ENCODE results near the gene LAMA3.
A peak's percentile ranks its signal among the peaks of the same experiment; 100 is the strongest.

Gene LAMA3

DNA sequence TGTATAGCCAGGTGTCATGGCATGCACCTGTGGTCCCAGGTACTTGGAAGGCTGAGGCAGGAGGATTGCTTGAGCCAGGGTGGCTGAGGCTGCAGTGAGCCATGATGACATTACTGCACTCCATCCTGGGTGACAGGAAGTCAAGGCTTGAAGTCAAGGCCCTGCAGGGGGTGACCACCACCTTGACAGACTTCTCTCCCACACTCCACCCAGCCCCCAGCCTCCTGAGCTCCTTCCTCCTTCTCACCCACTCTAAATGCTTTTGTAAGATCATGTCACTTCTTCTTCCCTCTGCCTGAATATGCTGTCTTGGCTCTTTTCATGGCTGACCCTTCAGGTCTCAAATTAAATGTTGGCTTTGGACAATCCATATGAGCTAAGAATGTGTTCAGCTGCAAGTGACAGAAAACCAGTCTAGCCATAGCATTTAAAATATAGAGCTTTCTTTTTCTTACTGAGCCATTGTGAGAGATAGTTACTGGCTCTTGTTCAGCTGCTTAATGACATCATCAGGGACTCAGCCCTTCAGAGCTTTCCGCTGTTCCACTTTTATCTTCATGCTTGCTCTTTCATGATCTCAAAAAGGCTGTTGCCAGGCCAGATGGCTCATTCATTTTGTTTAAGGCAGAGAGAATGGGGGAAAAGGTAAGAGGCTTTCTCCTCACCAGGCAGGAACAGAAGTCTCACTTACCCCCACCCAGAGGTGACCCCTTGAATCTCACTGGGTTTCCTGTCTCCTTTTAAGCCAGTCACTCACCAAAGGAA, 288.6 kb downstream of the LAMA3 start:
- DNase-seq = no peak

DNA sequence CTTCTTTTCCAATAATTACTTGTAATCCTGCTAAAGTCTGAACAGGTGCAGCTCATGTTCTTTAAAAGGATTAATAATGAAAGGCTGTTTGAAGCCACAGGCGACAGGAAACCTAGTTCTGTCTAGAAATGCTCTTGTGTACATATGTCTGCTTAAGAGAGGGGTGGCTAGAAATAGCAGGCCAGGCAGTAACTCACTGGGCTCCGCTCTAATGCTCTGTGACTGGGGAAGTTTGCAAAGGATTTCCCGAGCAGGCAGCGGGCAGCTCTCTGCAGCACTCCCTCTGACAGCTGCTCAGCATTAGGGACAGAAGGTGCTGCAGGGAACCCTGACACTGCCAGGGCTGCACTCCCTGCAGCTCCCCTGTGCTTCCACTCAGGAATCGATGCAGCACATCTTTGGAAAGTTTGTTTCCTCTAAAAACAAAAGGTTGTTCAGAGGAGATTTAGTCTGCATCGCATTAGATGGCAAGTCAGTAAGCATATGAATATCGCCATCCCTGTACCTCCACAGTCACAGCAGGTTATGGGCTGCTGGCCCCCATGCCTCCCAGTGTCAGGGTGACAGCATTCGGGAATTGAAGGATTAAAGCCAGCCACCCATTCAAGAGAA, 292.2 kb downstream of the LAMA3 start:
- peak; percentile 51 for DNase-seq

DNA sequence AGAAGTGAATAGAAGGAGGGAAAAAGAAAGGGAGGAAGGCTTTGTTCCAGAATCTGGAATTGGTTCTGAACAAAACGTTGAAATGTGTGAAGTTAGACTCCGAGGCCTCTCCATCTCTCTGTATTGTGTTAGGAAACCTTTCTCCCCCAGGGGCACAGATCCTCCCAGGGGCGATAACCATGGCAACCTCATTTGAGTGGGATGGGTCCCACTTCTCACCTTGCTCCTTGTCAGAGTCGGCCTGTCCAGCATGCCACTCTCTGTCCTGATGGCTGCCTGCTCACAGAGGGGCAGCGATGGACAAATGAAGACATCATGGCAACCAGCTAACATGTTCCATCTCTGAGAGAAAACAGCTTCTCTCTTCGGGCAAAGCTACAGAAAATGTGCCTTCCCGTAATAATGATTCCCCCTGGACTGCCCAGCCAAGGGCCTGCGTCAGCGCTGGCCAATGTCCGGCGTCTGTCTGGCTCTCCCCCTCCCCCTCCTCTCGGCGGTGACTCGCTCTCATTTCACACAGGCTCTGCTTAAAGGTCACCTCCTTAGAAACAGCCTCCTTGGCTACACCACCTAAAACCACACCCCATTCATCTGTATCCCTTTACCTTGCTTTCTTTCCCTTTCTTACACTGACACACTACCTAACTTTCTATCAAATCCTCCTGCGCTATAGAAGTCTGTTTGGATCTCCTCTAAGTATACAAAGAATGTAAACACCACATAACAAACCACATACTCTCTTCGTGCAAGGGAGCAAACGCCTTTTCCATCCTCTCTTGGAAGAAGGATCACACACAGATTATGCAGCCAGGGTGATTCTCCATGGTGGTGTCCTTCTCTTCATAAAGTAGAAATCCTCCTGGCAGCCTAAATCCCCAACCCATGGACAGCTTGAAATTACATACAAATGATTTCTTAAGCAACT, 293.2 kb downstream of the LAMA3 start:
- peak; percentile 68 for DNase-seq

DNA sequence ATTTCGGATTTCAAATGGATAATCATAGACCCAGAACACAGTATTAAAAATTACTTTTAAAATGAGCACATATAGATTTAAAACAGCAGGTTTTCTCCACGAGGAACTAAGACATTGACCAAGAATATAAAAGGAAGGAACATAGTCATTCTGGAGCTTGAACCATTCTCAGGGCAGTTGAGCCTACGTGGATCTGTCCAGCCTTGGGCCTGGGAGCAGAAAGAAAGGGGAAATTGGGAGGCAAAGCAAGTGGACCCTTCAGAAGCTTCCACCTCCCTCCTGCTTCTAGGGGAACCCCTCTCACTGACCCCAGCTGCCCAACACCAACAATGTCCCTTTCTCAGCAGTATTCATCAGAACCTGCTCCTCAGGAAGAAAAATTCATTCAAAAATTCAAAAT, 293.9 kb downstream of the LAMA3 start:
- DNase-seq = no peak

DNA sequence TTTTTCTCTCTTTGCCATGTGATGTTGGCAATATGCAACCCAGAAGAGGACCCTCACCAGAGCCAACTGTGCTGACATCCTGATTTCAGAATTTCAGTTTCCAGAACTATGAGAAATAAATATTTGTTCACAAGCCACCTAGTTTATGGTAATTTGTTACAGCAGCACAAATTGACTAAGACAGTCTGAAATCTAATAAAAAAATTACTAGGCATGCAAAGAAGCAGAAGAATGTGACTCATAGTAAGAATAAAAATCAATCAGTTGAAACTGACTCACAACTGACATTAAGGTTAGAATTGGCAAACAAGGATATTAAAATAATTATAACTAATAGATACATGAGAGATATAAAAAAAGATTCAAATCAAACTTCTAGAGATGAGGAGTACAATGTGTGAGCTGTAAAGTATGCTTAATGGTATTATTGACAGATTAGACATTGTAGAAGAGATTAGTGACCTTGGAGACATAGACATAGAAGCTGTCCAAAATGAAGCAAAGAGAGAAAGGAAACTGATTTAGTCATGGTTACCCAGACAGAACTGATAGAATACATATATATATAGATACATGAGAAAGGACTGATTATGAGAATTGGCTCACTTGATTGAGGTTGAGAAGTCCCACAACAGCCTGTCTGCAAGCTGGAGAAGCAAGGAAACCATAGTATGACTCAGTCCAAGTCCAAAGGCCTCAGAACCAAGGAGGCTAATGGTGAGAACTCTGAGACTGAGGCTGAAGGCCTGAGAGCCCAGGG, 297.5 kb downstream of the LAMA3 start:
- DNase-seq = no peak

DNA sequence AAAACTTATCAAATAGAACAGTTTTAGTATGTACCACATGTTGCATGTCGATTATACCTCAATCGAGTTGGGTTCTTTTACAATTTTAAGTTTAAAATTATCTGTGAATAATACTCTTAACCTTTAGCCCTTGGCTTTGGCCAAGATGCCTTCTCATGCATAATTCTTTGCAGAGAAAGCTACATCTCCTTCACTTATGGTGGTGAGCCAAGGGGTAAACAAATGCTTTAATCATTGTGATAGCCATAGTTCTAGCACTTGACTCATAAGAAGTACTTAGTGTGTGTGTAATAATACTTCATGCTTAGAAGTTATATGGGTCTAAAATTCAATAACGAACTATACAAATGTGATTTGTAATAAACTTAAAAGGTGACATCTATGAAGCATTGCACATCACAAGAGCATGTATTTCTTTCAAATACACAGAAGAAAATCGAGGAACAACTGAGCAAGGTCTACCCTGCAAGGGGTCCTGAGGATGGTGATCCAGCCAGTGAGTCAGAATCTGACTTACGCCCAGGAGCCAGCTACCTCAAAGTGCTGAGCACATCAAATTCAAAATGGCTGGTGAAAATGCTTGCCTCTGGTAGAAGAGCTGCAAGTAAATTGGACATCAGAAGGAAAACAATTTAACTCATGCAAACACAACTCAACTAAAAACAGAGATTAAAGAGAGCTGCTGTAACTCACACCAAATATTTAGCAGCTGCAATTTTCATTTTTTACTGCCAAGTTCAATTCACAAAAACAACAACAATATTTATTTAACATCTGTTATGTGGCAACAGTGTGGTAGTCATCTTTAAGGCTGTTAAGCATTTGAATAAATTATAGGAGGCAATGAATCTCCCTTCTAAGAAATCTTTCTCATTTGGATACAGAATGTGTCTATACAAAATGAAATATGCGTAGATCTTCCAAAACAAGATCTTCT, 301.5 kb downstream of the LAMA3 start:
- no peak for DNase-seq

DNA sequence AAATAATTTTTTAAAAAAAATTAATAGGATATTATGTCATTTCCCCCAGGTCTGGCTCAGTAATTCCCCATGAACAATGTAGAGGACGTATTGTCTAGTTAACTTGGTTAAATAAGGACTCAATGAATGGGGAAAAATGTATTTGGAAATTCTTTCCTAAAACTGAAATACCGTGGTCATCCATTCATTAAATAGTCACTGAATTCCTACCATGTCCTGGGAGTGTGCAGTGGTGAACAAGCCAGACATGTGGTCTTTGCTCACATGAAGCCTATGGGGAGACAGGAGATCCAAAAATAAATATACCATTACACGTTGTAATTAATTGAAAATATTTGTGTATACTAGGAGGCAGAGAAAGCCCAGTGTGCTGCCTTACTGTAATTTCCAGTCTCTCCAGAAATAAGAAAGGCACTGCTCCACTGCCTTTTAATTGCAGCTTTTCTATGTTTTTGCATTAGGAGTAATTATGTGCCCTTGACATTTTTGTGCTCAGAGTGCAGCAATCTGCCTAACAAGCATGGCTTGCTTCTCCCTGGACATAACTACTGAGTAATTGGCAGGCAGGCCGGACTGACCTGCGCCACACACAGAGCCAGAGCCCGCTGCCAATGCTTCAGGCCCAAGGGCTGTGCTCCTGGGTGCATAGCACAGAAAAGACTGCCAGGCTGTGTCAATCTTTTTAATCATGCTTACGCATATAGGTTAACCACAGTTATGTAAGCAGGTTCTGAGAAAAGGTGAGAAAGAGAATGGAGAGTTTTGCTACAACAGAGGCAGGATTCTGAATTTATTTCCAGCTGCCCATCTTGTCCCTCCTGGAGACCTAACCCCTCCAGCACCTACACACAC, 303.1 kb downstream of the LAMA3 start:
- peak; percentile 80 for DNase-seq

DNA sequence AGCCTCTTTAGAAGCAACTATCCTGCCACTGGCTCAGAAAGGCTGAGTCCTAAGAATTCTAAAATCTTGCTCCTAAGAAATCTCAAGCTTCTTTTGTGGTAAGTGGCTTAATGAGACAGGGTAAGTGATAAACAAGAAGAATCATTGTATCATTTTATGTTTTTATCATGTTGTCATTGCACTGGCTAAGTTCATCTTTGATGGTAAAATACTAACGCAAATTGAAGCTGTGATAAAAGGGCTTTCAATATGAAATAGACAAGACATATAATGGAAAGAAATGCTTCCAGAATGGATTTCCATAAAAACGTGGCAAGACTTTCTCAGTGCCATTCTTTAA, 303.7 kb downstream of the LAMA3 start:
- DNase-seq = no peak

DNA sequence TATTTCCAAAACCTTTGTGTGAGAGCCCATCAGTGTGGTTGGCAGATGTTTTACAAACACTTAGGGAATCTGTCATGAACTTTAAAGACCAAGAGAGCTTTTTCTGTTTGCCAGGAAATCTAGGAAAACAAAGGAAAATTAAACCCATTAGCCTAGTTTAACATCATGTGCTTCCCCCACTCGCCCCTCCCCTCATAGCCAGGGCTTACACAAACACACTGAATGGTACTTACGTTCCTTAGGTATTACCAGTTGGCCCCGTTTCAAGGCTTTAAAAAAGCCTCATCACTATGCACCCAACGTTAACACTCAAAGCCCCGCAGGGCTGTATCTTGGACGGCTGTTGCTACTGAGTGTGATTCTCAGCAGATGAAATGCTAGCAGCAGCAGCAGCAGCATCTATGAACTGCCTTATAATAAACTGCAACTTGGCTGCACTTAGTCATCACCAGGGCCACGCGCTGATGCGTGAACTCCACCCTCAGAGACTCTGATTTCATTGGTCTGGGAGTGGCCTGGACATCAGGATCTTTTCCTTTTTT, 305.2 kb downstream of the LAMA3 start:
- DNase-seq = peak; percentile 86

DNA sequence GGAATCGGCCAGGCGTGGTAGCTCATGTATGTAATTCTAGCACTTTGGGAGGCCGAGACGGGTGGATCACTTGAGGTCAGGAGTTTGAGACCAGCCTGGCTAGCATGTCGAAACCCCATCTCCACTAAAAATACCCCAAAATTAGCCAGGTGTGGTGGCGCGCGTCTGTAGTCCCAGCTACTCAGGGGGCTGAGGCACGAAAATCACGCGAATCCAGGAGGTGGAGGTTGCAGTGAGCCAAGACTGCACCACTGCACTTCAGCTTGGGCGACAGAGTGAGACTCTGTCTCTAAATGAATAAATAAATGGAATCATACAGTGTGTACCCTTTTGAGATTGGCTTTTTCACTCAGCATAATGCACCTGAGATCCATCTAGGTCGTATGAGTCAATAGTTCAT, 305.9 kb downstream of the LAMA3 start:
- no peak for DNase-seq

DNA sequence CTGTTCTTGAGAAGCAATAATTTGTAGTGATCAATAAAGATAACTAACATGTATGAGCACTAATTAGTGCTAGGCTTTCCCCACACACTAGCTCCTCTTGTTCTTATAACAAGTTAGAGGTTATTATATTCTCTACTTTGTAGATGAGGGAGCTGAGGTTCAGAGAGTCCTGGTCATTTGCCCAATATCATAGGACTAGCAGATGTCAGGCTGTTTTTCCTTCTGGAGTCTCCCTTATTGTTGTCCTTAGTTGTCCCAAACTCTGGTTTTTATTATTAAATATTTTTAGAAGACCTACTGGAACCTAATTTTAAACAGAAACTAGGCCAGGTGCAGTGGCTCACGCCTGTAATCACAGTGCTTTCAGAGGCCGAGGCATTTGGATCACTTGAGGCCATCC, 308.8 kb downstream of the LAMA3 start:
- DNase-seq = no peak

DNA sequence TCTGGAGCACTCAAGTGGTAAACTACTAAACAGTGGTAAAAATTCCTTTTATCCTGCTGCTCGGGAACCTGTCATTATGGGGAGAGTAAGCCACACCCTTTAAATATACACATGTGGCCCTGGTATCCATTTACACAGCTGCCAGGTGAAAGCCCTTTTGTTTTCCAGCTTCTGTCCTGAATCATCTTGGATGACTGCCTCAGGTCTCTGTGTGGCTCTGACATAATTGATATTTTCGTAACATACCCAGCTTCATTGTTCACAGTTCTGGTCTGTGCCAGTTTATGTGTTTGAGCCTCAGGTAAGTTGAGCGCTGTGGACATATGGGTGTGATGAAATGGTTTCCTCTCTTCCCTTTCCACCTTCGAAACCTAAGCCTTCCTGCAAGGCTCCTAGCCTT, 309.6 kb downstream of the LAMA3 start:
- peak; percentile 38 for DNase-seq

DNA sequence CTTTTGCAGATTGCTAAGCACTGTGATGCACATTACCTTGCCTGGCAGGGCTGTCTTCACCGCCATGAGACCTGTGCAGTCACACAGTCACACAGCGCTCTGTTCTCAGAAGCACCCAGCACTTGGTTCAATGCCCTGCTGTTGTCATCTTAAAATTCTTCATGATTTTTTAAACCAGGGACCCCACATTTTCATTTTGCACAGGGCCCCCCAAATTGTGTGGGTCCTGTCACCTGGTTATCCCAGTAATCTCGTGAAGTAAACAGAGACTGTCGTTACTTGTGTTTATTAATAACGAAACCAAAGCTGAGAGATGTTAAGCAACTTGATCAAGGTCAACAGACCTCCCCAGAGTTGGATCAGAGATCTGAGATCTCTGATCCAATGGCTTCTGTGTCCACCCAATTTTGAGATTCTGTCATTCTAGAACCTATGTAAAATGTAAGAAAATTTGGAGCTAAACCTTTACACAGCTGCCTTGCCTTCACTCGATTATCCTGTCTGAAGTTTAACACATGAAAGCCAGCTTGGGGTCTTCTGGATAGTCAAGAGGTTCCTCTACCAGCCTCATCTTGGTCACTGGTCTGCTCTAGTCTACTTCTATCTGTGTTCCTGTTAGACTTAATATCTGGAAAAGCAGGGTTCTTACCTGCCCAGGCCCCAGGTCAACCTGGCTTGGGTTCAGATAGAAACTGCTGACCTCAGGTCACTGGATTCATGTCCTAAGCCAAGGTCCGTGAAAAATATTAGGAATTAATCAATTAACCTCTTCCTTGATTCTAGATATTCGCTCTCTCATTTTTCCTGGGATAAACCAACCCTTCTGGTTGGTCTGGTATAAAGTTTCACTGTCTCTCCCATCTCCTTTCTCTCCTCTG, 311.6 kb downstream of the LAMA3 start:
- DNase-seq = no peak

DNA sequence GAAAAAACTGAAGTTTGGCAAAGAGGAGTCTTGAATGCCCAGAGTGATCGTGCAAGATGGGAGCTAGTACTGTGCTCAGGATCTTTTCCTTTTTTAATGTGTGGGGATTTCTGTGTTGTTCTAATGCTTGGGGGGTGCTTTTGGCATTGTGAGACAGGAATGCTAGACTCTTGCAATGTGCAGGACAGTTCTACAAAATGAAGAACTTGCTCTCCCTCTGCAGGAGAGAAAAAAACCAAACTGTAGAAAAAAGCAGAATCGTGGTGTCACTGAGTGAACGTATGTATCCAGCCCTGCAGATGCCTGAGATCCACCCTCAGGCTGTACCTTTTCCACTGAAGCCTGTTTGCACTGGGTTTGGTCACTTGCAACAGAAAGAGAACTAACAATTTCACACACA, 313.2 kb downstream of the LAMA3 start:
- DNase-seq = no peak

DNA sequence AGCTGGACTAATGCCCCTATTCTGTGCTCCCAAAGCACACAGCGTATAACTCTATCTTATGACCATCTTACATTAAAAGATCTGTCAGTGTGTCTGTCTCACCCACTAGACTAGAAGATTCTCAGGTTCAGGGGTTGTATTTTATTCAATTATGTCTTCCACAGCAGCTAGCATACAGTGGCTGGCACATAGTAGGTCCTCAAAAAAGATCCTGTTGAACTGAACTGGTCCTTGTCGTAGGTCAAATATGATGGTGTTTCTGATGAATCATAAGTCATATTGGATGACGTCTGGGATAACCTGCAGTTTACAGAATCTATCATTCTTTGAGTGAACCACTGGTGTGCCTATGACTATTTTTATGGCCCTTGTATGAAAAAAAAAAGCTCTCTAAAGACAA, 314.0 kb downstream of the LAMA3 start:
- DNase-seq = no peak

DNA sequence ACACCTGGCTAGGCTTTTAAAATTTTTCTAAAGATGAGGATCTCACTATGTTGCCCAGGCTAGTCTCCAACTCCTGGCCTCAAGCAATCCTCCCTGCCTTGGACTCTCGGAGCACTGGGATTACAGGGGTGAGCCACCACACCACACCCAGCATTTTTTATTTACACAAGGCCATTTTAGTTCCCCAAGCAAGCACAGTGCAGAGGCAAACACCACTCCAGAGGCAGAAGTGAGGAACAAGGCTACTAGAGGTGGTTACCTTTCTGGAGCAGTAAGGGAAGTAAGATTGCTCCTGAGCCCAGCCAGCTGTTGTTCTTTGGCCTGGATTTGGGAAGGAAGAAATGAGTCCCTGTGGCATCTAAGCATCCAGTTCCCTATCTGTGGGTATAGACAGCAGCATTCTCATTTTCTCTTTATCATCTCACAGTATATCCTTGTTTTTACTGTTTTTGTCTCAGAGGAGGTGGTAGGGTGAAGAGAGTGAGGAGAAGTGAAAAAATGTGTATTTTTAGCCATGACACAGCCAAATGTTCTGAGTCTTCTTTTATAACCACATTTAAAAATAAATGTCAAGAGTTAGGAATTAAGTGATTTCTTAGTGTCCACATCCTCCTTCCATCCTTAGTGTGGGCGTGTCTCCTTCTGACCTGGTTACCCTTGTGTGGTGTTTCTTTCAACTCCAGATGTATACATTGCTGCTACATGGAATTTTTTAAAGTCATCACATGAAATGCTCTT, 314.8 kb downstream of the LAMA3 start:
- DNase-seq = no peak
